ENCODE data around the gene MNAT1.
"Not testable (repeated sequence)": the region's sequence is repeated elsewhere in the genome, so short reads cannot be mapped to it uniquely, and the experiment has no call there.

MNAT1 gene

GRCh38 chr14:60807971-60808370 is 73.4 kb downstream of the MNAT1 start:
- no peak for DNase-seq

- DNase-seq, result no peak
Observed at GRCh38 chr14:60812987-60813386, 78.4 kb downstream of the MNAT1 start.

DNA sequence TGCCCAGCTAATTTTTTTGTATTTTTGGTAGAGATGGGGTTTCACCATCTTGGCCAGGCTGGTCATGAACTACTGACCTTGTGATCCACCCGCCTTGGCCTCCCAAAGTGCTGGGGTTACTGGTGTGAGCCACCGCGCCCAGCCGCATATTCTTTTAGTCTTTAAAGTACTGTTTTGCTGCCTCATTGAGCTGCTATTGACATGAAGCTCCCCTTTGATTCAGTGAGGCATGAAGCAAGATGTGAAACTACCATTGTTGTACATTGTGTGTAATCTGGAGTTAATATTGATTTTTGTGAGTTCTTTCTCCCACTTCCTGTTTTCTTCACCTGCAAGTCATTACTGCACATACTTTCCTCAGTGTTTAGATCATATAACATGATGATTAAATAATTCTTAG is 80.8 kb downstream of the MNAT1 start:
- DNase-seq, result no peak

DNA sequence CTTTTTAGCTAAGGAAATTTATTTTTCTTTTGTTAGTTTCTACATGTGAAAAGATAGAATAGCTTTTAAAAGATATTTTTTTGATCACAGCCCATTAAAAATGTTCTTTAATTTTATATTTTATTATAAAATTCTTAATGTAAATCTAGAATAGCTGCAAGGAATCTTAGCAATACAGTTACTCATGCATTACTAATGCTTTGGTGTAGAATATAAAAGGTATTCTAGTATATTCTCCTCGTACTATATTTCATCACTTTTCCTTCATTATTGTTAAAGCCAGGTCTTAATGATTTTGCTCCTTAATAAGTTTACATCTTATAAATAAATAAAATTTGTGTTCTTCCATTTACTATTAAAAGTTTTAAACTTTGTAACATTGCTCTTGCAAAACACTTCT is 82.6 kb downstream of the MNAT1 start:
- DNase-seq, result no peak

DNA sequence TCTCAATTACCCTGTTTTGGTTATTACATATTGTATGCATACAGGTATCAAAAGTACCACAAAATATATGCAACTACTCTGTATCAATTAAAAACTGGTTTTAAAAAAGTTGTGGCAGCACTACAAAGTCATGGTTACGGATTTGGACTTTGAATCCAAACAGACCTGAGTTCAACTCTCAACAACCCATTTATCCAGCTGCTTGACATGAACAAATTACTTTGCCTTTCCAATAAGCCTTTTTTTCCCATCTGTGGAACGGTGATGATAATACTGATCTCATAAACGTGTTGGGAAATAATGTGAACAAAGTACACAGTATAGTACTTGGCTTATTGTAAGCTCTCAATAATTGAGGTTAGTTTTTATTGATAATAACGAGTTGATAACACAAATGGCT is 85.0 kb downstream of the MNAT1 start:
- no peak for DNase-seq

GRCh38 chr14:60838601-60839000 is 104.0 kb downstream of the MNAT1 start:
- no peak for DNase-seq

DNA sequence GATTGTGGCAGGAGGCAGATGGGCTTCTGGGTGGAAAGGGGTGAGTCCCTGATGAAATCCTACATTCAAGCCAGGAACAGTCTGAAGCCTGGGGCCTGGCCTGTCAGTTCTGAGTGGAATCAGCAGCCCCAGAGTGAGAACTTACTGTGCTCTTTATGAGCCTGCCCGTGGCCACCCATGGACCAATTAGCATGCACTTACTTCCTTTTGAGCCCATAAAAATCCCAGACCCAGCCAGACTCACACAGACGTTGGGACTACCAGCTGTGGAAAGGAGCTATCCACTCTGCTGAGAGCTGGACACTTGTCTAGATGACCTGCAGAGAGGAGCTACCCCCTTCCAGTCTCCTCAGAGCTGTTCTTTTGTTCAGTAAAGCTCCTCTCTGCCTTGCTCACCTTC is 104.5 kb downstream of the MNAT1 start:
- no peak for DNase-seq

GRCh38 chr14:60839657-60840056 is 105.1 kb downstream of the MNAT1 start:
- DNase-seq, result no peak

DNA sequence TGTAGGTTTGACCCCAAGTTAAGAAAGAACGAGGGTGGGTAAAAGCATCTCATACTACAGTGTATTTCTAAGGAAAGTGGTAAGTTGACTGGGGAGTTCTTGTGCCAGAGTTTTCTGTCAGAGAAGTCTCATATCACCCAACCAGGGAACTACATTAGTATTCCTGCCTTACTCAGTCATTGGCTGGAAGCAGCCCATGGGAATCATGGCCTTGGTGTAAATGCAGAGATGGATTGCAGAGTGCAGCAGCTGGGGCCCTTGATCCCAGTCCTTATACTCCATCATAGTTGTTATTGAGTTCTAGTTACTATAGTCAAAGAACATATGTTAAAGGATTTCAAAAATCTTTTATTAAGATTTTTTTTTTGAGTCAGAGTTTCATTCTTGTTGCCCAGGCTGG is 105.8 kb downstream of the MNAT1 start:
- DNase-seq, result no peak

DNA sequence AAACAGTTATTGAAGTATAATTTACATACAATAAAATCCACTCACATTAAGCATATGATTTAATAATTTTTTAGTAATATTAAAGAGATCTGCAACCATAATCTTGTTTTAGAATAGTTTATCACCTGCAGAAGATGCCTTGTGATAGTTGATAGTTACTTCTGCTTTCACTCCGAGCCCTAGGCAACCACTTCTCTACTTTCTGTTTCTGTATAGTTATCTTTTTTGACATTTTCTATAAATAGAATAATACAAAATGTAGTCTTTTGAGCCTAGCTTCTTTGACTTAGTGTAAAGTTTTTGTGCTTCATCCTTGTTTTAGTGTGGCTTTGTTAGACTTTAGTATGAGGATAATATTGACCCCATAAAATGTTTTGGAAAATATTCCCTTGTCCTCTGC is 111.0 kb downstream of the MNAT1 start:
- no peak for DNase-seq

- DNase-seq, result no peak
Observed at GRCh38 chr14:60848066-60848465, 113.5 kb downstream of the MNAT1 start.

GRCh38 chr14:60851692-60852091 is 117.1 kb downstream of the MNAT1 start:
- DNase-seq, result not testable (repeated sequence)

GRCh38 chr14:60856111-60856510 is 121.5 kb downstream of the MNAT1 start:
- no peak for DNase-seq

DNA sequence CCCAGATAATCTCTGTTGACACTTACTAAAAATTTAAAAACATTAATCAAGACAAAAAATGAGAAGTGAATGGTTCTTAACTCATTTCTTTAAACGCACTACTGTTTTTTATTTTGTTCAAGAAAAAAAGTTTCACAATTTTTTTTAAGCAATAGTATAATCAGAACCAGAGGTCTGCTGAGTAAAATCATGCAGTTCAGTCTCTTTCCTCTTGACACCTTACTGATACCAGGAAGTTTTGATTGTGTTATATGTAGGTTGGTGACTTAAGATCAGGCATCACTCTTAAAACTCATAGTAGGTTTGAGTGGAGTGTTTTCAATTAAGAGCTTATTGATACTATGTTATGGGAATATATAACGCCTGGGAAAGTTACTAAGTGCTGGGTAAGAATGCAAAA is 125.0 kb downstream of the MNAT1 start:
- no peak for DNase-seq

DNA sequence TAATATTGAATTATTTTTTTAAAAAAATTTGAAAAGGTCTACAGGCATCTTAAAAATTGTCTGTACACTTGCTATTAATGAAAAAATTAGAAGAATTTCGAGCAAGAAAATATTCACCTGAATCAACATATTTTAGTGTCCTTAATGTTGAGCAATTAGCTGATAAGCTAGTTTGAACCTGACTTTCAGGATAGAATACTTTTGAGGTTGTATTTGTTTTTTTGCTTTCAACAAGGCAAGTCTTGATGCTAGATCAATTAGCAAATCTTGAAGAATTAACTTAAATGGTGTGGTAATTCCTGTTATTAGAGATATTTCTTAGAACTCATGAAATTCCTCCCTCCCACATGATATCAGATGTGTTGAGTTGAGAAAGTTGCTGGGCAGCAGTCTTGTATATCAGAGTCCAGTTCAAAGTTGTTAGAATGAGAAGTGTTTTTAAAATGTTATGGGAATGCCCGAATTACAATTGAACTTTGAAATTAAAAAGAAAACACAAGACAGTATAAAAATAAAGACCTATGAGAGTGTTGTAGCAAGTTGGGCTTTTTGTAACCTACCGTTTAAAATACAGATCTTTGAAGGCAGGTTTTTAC is 127.1 kb downstream of the MNAT1 start:
- DNase-seq, result no peak

DNA sequence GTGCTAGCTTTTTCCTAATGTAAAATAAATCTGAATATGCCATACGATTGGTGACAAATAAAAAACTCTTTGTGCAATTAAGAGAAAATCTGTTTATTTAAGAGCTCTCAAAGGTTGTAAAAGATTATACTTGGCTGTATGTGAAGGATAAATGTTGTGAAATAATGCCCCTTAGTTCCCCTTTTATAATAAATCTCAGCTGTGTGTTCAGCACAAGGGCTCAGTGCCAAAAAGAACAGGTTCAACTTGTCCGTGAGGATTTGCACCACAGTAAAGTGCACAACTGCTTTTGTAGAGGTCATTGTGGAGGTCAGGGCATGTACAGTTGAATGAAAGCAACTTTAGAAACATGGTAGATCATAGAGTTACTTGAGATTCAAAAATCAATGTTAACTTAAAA is 127.7 kb downstream of the MNAT1 start:
- no peak for DNase-seq

DNA sequence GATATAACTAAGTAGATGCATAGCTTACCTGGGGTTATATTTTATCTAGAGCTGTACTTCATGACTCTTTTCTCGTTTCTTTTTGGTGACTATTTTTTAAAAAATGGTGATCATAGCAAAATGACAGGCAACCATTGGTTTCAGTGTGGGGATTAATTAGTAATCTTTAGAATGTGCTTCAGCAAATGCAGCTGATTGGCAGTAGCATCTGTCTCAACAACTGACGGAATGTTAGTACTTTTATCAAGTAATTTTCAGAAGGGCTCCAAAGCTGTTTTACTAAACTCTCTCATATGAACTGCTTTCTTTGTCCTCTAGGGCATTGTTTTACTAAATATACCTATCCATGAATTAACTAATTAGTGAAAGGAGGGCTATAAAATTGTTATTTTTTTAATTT is 128.7 kb downstream of the MNAT1 start:
- DNase-seq, result no peak

DNA sequence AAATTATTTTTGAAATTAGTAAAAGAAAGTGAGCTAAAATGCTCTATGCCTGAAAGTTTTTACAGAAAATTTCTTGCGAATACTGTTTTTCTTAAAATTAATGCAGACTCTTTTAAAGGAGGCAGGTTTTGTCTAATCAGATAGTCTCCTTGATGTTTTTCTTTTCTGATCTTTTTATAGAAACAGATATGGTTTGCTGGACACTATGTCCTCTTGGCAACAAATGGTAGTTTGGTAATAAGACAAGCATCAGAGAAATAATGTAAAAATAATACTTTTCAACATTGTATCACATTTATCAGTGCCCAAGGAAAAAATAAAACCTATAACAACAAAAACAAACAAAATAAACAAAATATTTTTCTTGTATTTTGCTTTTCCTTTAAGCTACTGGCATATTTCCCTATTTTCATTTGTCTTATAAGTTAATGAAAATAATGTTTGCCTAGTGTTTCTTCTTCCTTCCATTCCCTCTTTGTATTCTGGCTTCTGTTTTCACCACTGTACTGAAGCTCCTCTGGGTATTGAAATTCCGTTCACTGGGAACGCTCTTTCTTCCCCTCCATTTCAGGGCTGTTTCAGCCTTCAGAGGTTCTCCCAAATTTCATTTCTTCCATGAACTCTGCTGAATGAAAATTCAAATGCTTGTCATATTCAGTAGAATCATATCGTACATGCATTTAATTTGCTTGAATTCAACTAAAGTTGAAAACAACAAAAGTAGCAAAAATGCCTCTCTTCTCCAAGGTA is 131.0 kb downstream of the MNAT1 start:
- DNase-seq, result no peak

DNA sequence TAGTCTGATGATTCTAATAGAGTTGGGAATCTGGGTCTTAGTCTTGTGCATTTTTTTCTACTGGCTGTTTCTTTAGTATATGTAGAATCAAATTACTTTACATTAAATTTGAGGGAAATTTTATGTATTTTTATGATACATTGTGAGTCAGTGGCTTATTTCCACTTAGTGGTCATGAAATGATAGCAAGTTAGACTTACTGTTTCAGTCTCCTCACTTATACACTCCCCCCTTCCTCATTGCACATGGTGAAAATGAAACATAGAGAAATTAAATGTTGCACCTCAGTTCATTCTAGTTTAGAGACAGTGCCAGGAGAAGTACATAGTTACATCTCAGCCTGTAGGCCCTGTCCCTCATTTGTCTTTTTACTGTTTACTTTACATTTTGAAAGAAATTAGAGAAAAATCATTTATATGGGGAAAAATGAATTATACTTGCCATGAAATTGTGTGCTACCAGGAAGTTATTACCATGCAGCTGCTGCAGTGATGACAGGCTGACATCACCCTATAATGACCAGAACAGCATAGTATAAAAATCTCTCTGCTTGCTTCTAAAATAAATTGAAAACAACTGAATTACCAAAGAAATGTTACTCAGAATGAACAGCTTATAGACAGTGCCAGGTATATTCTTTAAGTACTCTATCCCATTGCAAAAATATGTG is 133.1 kb downstream of the MNAT1 start:
- DNase-seq, result no peak

GRCh38 chr14:60878121-60878520 is 143.6 kb downstream of the MNAT1 start:
- no peak for DNase-seq

GRCh38 chr14:60878536-60878935 is 144.0 kb downstream of the MNAT1 start:
- no peak for DNase-seq

DNA sequence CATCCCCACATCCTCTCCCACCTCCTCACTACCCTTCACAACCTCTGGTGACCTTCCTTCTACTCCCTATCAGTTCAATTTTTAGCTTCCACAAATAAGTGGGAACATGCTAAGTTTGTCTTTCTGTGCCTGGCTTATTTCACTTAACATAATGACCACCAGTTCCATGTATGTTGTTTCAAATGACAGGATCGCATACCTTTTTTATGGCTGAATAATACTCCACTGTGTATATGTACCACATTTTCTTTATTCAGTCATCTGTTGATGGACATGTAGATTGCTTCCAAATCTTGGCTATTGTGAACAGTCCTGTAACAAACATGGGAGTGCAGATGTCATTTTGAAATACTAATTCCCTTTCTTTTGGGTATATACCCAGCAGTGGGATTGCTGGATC is 147.7 kb downstream of the MNAT1 start:
- DNase-seq, result no peak

DNA sequence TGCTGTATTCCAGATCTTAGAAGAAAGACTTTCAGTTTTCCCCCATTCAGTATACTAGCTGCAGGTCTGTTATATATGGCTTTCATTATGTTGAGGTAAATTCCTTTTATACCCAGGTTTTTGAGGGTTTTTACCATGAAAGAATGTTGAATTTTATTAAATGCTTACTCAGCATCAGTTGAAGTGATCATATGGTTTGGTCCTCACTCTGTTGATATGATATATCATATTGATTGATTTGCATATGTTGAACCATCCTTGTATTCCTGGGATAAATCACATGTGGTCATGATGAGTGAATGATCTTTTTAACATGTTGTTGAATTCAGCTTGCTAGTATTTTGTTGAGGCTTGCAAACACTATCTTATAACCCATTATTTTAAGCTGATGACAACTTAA is 149.6 kb downstream of the MNAT1 start:
- DNase-seq, result no peak

DNA sequence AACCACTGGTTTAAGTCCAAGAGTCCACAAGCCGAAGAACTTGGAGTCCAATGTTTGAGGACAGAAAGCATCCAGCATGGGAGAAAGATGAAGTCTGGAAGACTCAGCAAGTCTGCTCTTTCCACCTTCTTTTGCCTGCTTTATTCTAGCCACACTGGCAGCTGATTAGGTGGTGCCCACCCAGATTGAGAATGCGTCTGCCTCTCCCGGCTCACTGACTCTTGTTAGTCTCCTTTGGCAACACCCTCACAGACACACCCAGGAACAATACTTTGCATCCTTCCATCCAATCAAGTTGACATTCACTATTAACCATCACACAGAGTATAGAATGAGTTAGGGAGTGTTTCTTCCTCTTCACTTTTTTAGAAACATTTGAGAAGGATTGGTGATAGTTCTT is 156.1 kb downstream of the MNAT1 start:
- not testable (repeated sequence) for DNase-seq
